ENCODE results near the gene DHRS3. TPM values are rescaled to one million over a fixed set of nuclear protein-coding genes. Genes with fewer than 3 reads are reported as not detected.

DHRS3 gene
- total and polyA plus RNA-seq, 2 experiments from 2014 or later, result 12.5 to 15.3 TPM

- Histone ChIP-seq H3K4me3 (no peak overlapping the region), H3K27me3 (no peaks in the 10 kb centered on the region), H3K27ac (no peak overlapping the region), H3K9me3 (ENCODE audit: low read depth) (no peaks in the 10 kb centered on the region), H3K4me1 (ENCODE audit: low read depth) (peaks cover 14% of the 10 kb centered on the region), H3K36me3 (no peaks in the 10 kb centered on the region)
- no peak for DNase-seq (ENCODE audit: low read depth in 1 of 2, low spot score in 1 of 2)
- TF ChIP-seq, protein P1, sequence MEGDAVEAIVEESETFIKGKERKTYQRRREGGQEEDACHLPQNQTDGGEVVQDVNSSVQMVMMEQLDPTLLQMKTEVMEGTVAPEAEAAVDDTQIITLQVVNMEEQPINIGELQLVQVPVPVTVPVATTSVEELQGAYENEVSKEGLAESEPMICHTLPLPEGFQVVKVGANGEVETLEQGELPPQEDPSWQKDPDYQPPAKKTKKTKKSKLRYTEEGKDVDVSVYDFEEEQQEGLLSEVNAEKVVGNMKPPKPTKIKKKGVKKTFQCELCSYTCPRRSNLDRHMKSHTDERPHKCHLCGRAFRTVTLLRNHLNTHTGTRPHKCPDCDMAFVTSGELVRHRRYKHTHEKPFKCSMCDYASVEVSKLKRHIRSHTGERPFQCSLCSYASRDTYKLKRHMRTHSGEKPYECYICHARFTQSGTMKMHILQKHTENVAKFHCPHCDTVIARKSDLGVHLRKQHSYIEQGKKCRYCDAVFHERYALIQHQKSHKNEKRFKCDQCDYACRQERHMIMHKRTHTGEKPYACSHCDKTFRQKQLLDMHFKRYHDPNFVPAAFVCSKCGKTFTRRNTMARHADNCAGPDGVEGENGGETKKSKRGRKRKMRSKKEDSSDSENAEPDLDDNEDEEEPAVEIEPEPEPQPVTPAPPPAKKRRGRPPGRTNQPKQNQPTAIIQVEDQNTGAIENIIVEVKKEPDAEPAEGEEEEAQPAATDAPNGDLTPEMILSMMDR (IDR thresholded peaks at IDR 0.05; ENCODE audit: low read depth, low read length), result no peak
Observed at GRCh38 chr1:12544992-12545391, 73.0 kb downstream of the DHRS3 start.

DNA sequence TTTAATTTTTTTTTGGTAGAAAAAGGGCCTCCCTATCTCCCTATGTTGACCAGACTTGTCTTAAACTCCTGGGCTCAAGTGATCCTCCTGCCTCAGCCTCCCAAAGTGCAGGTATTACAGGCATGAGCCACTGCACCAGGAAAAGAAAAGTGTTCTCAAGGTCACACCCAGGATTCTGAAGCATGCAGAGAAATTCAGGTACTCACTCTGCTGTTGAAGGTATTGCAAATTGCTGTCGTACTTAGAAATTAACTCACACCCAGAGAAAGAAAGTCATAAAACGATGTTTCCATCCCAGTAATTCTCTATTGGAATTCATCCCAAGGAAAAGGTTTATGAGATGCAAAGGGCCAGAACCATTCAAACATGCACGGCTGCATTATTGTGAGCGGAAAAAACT, 73.7 kb downstream of the DHRS3 start:
- Histone ChIP-seq H3K36me3 (no peaks in the 10 kb centered on the region), H3K4me1 (ENCODE audit: low read depth) (peaks cover 14% of the 10 kb centered on the region), H3K9me3 (ENCODE audit: low read depth) (no peaks in the 10 kb centered on the region), H3K27ac (no peak overlapping the region), H3K4me3 (no peak overlapping the region), H3K27me3 (no peaks in the 10 kb centered on the region)
- DNase-seq (ENCODE audit: low read depth in 1 of 2, low spot score in 1 of 2), result no peak
- TF ChIP-seq, protein P1 (IDR thresholded peaks at IDR 0.05; ENCODE audit: low read depth, low read length), result no peak

GRCh38 chr1:12543740-12544154, 74.3 kb downstream of the DHRS3 start:
- TF ChIP-seq, protein P1 (IDR thresholded peaks at IDR 0.05; ENCODE audit: low read depth, low read length), result no peak
- no peak overlapping the region for H3K27ac ChIP-seq

DNA sequence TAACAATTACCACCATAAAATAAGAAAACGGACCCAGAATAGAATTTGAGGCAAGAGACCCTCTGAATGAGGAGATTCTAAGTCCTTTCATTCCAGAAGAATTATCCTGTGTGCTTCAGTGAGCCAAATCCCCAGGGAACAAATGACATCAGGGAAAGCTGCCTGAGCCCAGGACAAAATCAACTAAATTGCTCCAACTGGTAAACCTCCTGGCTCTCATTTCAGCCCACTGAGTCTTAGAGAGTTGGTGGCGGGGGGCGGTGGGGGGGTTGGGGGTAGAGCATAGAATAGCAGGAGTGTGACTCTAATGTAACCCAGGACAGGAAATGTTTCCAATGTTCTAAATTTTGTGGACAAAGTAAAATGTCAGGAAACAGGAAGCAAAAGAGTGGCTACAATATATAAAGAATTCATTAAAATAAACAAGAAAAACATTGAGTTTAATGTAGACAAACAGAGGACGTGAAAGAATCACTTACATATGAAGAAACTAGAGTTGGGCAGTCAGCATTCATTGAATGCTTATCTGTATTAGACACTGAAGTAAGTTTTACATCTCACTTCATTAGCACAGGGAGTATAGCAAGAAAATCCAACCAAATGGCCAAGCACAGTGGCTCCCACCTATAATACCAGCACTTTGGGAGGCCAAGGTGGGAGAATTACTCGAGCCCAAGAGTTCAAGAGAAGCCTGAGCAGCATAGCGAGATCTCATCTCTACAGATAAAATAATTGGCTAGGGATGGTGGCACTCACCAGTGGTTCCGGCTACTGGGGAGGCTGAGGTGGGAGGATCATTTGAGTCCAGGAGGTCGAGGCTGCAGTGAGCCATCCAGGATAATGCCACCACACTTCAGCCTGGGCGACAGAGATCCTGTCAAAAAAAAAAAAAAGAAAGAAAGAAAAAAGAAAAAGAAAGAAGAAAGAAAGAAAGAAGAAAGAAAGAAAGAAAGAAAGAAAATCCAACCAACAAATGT, 75.1 kb downstream of the DHRS3 start:
- no peak overlapping the region for H3K27ac ChIP-seq
- TF ChIP-seq, protein P1 (IDR thresholded peaks at IDR 0.05; ENCODE audit: low read depth, low read length), result no peak
- H3K9me3 ChIP-seq (ENCODE audit: low read depth), result no peaks in the 10 kb centered on the region
- H3K27me3 ChIP-seq, result no peaks in the 10 kb centered on the region
- no peak for DNase-seq (ENCODE audit: low read depth in 1 of 2, low spot score in 1 of 2)
- no peaks in the 10 kb centered on the region for H3K36me3 ChIP-seq
- no peak overlapping the region for H3K4me3 ChIP-seq
- H3K4me1 ChIP-seq (ENCODE audit: low read depth), result peaks cover 14% of the 10 kb centered on the region

More at GRCh38 chr1:12543740-12544154, 74.3 kb downstream of the DHRS3 start:
- no peaks in the 10 kb centered on the region for H3K27me3 ChIP-seq
- H3K36me3 ChIP-seq, result no peaks in the 10 kb centered on the region
- no peaks in the 10 kb centered on the region for H3K9me3 ChIP-seq (ENCODE audit: low read depth)
- H3K4me1 ChIP-seq (ENCODE audit: low read depth), result peaks cover 14% of the 10 kb centered on the region
- no peak overlapping the region for H3K4me3 ChIP-seq
- no peak for DNase-seq (ENCODE audit: low read depth in 1 of 2, low spot score in 1 of 2)

GRCh38 chr1:12542138-12542465, 75.9 kb downstream of the DHRS3 start:
- no peak for DNase-seq (ENCODE audit: low read depth in 1 of 2, low spot score in 1 of 2)
- no peaks in the 10 kb centered on the region for H3K9me3 ChIP-seq (ENCODE audit: low read depth)
- H3K4me1 ChIP-seq (ENCODE audit: low read depth), result peaks cover 14% of the 10 kb centered on the region
- H3K27me3 ChIP-seq, result no peaks in the 10 kb centered on the region
- no peak overlapping the region for H3K4me3 ChIP-seq
- no peak overlapping the region for H3K27ac ChIP-seq
- TF ChIP-seq, protein P1 (IDR thresholded peaks at IDR 0.05; ENCODE audit: low read depth, low read length), result no peak
- no peaks in the 10 kb centered on the region for H3K36me3 ChIP-seq
